HG03457 (cell line): ENCODE data around the gene GCNT2.
"Not testable (repeated sequence)": the region's sequence is repeated elsewhere in the genome, so short reads cannot be mapped to it uniquely, and the experiment has no call there.

Experiments used
- ATAC-seq: cut with Tn5 transposase; IDR thresholded peaks from one replicate; pipeline ENCODE4 v1.9.1; 2021; ENCODE audit warnings: moderate number of reproducible peaks; ENCODE audit not compliant: unreplicated experiment

GCNT2 gene

GRCh38 chr6:10577112-10577511 is 56.0 kb downstream of the GCNT2 start:
- ATAC-seq = no peak

- no peak for ATAC-seq
Measured at GRCh38 chr6:10578723-10579122, 57.6 kb downstream of the GCNT2 start.

- no peak for ATAC-seq
Measured at GRCh38 chr6:10579803-10580202, 58.7 kb downstream of the GCNT2 start.

GRCh38 chr6:10580570-10580969 is 59.4 kb downstream of the GCNT2 start:
- ATAC-seq = no peak

GRCh38 chr6:10581402-10581801 is 60.3 kb downstream of the GCNT2 start:
- ATAC-seq = not testable (repeated sequence)

GRCh38 chr6:10582774-10583508 is 61.8 kb downstream of the GCNT2 start:
- ATAC-seq = no peak

GRCh38 chr6:10583509-10583901 is 62.4 kb downstream of the GCNT2 start:
- no peak for ATAC-seq

- ATAC-seq = no peak
Measured at GRCh38 chr6:10584607-10585006, 63.5 kb downstream of the GCNT2 start.

GRCh38 chr6:10585209-10585845 is 64.2 kb downstream of the GCNT2 start:
- ATAC-seq = no peak

GRCh38 chr6:10586302-10586701 is 65.2 kb downstream of the GCNT2 start:
- no peak for ATAC-seq

GRCh38 chr6:10587656-10588406 is 66.7 kb downstream of the GCNT2 start:
- ATAC-seq = no peak

GRCh38 chr6:10588562-10589428 is 67.6 kb downstream of the GCNT2 start:
- ATAC-seq = no peak

GRCh38 chr6:10589429-10589727 is 68.2 kb downstream of the GCNT2 start:
- no peak for ATAC-seq

- ATAC-seq = no peak
Measured at GRCh38 chr6:10589983-10590382, 68.8 kb downstream of the GCNT2 start.

GRCh38 chr6:10591422-10592160 is 70.4 kb downstream of the GCNT2 start:
- ATAC-seq = no peak

- no peak for ATAC-seq
Measured at GRCh38 chr6:10595731-10596664, 74.8 kb downstream of the GCNT2 start.

- no peak for ATAC-seq
Measured at GRCh38 chr6:10597499-10598001, 76.4 kb downstream of the GCNT2 start.

GRCh38 chr6:10598084-10598960 is 77.2 kb downstream of the GCNT2 start:
- no peak for ATAC-seq
